HG03045 (cell line): Measurements from ENCODE around the gene CXCL1.

Experiments
- ATAC-seq: cut with Tn5 transposase; IDR thresholded peaks from one replicate; pipeline ENCODE4 v1.9.1; 2021; ENCODE audit warnings: mild to moderate bottlenecking, moderate library complexity; ENCODE audit not compliant: unreplicated experiment

The CXCL1 gene

GRCh38 chr4:73869130-73870055 lies at the start of gene CXCL1:
Gene CXCL1 (plus strand): TSS chr4:73869393. CDS start chr4:73869471, 78 bp downstream.
- no peak for ATAC-seq

DNA sequence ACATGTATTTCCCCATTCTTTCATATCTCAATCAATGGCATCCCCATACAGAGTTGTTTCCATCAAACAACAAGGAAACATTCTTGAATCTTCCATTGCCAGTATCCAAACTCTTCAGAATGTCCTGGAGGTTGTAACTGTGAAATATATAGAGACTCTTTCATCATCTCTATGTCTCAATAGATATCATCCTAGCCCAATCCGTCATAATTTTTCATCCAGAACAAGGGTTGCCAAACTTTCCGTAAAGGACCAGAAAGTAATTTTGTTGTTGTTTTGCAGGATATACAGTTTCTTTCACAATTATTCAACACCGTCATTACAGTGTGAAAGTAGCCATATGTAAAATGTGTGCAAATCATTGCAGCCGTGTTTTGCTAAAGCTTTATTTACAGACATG lies 47.9 kb upstream of the CXCL1 start:
- ATAC-seq, result no peak

DNA sequence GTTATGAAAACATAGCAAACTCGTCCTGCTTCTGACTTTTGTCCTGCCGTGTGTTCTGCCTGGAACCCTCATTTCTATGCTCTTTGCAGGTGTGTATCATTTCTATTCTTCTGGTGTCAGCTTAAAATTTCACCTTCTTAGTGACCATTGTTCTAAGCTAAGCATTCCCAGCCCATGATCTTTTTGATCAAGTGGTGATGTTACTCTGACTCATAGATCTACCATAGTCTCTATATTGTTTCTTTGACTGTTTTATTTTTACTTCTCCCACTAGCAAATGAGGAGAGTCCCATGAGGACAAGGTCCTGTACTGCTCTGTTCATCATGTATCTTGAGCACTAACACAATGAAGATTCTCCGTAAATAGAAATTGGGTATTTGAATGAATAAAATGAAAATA lies 46.8 kb upstream of the CXCL1 start:
- ATAC-seq, result no peak

DNA sequence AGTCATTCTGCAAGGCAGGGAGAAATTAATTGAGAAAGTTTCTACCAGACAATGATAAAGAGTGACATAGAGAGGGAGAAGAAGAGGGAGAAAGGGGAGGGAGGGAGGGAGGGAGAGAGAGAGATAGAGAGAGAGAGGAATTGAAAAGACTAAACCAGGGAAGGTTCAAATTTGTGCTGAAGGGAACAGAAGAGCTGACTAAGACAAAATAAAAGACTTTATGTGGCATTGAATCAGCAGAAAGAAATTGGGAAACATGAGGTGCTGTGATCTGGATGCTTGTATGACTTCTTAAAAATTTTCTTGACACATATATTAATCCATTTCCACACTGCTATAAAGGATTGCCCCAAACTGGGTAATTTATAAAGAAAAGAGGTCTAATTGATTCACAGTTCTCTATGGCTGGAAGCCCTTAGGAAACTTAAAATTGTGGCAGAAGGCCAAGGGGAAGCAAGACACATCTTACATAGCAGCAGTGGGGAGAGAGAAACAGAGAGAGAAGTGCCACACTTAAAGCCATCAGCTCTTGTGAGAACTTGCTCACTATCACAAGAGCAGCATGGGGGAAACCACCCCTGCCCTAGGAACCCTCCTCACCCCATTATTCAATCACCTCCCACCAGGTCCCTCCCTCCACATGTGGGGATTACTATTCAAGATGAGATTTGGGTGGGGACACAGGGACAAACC lies 46.2 kb upstream of the CXCL1 start:
- ATAC-seq, result no peak

DNA sequence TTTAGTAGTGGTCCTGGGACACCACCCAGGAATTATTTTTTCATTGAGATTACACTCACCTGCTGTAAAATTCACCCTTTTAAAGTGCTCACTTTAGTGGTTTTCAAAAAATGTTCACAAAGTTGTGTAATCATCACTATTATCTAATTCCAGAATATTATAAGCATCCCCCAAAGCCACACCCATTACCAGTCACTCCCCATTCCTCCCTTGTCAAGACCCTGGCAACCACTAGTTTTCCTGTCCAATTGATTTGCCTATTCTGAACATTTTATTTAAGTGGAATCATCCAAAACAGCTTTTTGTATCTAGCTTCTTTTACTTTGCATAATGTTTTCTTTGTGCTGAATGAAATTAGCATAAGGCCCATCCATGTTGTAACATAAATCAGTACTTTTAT lies 45.4 kb upstream of the CXCL1 start:
- ATAC-seq, result no peak

GRCh38 chr4:73828956-73829355 lies 40.2 kb upstream of the CXCL1 start:
- no peak for ATAC-seq

DNA sequence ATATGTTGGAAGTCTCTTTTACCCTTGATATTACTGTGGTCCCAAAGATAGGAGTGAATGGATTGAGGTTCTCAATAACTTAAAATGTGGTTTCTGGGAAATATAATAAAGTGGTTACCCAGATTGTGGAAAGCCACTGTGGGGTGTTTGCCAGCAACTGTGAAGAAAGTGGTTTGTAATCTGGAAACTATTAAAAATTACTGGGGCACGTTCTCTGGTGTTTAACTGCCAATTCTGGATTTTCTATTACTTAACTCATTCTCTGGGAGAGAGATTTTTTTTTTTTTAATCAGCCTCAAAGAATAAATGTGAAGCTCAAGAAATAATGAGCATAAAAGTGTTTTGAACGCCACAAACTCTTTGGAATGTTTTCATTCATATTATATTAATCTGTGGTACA lies 37.6 kb upstream of the CXCL1 start:
- no peak for ATAC-seq

DNA sequence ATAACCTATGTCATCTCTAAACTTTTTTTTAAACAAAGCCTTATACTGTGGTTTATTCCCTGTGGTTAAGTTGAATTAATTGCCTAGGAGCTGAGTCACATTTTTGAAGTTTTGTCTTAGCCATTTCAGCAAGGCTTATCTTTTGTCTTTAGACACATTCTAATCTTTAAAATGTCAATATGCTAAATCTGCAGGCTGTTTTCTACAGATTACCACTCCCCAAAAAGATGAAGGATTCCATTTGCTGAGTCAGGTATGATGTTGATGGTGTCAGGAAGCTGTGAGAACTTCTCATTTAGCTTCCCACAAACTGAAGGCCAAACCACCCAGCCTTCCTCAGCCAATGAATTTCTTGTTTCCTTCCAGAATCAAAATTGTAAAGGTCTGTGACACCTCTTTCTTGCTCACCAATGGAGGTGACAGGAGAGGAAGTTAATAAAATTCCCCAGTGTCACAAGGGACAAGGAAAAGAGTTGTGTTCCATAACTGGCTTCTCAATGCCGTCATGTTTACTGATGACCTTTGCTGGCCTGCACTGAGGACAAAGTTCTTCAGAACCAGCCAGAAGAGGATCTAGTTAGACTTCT lies 36.4 kb upstream of the CXCL1 start:
- no peak for ATAC-seq

DNA sequence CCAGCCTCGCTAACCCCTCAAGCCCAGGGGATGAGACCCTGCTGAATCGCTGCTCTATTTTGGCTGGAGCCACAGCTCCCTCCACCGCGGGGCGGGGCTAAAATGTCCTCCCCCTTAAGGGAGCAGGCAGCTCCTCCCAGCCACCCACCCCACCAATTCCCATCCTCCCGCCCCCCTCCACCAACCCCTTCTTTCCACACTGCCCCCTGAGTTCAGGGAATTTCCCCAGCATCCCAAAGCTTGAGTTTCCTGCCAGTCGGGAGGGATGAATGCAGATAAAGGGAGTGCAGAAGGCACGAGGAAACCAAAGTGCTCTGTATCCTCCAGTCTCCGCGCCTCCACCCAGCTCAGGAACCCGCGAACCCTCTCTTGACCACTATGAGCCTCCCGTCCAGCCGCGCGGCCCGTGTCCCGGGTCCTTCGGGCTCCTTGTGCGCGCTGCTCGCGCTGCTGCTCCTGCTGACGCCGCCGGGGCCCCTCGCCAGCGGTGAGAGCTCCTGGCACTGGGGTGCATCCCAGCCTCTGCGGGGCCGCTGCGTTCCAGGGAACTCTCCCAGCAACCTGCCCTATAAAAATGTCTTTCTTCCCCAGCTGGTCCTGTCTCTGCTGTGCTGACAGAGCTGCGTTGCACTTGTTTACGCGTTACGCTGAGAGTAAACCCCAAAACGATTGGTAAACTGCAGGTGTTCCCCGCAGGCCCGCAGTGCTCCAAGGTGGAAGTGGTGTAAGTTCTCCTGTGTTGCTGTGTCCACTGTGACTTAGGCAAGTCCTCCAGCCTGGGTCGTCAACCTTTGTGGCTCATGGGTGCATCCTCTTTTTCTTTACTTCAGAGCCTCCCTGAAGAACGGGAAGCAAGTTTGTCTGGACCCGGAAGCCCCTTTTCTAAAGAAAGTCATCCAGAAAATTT lies 32.6 kb upstream of the CXCL1 start, which contains the start of gene CXCL6:
Gene CXCL6, plus strand, starts transcription at position 306 of the 907 bp plus-strand sequence. Its CDS starts 73 bp downstream, at position 379.
- no peak for ATAC-seq

DNA sequence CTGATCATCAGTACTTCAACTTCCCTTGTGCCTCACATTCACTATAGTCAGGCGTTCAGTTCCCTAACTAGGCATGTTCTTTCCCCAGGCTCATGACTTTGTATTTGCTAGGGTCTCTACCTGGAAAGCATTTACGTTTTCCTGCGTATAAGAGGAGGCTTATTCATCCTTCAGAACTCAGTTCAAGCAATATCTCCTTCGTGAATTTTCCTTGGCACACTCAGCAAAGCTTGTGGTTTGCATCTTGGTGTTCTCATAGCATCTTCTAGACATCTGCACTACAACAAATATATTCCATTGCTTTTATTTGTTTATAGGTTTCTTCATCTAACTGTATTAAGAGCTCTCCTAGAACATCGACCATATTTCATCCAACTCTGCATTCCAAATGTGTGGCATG lies 30.1 kb upstream of the CXCL1 start:
- no peak for ATAC-seq

GRCh38 chr4:73839715-73840114 lies 29.5 kb upstream of the CXCL1 start:
- ATAC-seq, result no peak

DNA sequence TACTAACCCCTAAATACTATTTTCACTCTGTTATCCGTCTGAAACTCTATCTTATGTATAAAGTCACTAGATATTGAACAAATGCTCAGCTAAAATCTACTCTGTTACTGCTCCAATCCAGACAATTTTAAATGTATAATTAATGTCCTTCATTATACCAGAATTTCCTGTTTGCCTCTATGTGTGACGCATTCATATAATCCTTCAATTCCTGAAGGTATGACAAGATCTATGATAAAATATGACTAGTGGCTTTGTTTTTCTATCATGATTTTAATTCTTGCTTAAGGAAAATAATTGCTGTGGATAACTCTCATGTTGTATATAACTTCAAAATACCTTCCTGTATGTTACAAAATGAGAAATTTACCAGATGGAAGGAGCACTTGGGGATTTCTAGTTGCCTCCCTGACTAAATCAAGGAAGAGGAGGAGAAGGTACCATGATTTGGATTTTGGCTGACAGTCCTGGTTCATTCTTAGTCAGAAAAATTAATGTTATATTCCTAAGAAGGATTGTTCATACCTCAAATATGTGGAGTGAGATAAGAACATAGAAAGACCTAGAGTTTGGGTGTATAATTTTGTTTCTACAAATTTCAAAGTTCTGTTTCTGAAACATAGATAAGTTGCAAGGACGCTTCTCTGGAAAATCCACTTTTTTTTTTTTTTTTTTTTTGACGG lies 27.8 kb upstream of the CXCL1 start:
- no peak for ATAC-seq

- no peak for ATAC-seq
Measured at GRCh38 chr4:73842696-73843095, 26.5 kb upstream of the CXCL1 start.

DNA sequence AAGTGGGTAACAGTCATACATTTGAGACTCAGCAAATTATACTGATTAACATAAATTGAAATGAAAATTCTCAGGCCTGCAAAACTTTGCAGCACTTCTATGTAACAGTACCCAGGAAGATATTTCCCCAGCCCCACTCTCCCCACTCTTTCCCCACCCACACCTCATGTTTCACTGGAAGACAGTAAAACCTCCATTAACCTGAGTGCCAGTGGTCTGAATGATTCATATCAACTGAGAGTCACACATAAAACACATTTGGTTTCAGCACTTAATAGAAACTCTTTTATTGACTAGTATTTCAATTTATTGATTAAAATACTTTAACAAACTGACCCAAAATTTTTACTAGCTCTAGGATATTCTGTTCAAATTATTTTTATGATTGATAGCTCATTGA lies 25.8 kb upstream of the CXCL1 start:
- no peak for ATAC-seq

DNA sequence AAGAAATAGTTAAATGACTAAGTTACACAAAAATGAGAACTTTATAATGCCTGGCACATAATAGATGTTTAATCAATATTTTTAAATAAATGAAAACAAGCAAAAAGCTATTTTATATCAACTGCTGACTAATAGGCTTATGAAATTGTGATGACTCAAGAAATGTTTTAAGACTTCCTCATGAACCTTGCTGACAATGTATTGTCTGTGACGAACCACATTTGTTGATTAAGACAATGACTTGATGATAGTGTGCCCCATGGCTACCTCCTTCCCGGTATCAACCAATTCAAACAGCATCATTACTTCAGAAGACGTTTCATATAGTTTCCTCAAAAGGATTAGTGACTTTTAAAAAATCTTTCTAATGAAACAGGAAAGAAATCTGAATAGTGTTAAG lies 24.8 kb upstream of the CXCL1 start:
- ATAC-seq, result no peak

GRCh38 chr4:73844806-73845205 lies 24.4 kb upstream of the CXCL1 start:
- ATAC-seq, result no peak

DNA sequence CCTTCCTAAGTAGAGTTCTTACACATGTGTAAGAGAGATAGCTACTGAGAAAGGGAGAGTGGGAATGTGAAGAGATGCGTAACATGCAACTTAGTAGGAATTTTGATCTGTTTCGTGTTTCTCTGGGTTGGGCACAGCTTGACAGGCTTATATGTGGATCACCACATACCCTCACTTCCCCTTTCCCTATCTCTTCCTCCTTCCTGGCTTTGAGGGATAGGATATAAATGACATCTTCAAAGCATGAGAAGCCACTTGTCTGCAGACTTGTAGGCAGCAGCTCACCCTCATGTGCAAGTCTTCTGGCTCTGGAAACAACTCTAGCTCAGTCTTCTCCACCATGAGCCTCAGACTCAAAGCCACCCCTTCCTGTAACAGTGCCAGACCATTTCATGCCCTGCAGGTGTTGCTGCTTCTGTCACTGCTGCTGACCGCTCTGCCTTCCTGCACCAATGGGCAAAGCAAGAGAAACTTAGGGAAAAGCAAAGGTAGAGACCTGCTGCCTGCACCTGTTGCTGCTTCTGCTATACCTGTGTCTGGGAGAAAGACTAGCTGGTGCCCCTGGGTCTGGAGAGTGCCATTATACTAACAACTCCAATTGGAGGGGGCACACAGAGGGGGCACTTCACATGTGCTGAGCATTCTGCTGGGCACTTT lies 21.5 kb upstream of the CXCL1 start:
- ATAC-seq, result no peak

- ATAC-seq, result no peak
Measured at GRCh38 chr4:73848183-73848777, 20.9 kb upstream of the CXCL1 start.

DNA sequence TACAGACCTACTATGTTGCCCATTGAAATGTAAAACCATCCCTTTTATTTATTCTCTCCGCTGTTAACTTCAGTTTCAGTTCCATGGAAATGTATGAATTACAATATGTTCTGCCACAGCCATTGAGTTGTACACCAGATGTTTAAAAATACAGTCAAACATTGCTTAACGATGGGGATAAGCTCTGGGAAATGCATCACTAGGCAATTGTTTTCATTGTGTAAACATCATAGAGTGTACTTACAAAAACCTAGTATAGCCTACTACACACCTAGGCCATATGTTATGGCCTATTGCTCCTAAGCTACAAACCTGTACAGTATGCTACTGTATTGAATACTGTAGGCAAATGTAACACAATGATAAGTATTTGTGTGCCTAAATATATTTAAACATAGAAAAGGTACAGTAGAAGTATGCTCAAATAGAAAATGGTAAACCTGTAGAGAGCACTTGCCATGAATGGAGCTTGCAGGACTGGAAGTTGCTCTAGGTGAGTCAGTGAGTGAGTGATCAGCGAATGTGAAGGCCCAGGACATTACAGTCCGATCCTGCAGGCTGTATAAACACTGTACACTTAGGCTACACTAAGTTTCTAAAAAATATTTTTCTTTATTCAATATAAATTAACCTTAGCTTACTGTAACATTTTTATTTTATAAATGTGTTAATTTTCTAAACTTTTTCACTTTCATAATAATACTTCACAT lies 18.8 kb upstream of the CXCL1 start:
- ATAC-seq, result no peak
